Measurements from ENCODE around the gene TRABD.

DNA sequence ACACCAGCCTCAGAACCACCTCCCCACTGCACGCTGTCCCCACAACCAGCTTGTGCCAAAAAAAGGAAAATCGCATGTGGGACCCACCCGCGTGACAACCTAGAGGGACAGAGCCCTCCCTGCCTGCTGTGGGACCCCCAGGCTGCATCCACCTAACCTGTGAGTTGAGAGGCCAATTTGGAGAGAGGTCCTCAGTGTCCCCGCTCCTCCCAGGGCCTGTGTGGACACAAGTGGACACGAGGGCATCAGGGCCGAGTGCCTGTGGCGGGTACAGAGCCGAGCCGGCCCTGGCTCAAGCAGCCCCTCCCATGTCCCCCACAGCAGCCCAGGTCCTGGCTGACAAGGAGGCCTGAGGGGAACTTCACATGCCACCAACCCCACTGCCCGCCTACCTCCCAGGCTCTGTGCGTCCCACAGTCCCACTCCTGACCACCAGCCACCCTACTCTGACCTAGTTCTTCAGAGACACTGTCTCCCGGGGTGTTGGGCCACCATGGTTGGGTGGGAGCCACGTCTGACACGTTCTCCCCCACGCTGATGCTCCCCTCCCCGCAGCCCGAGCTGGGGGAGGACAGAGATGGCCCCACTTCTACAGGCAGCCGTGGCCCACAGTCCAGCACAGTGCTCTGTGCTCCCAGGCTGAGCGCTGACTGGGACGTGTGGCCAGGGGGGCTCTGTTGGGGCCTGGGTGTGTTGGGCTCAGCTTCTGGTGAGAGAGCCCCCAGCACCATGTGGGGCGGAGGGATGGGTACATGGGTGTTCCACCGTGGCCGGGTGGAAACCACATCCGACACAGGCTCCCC lies 34.3 kb downstream of the TRABD start:
- TF ChIP-seq, protein P1, sequence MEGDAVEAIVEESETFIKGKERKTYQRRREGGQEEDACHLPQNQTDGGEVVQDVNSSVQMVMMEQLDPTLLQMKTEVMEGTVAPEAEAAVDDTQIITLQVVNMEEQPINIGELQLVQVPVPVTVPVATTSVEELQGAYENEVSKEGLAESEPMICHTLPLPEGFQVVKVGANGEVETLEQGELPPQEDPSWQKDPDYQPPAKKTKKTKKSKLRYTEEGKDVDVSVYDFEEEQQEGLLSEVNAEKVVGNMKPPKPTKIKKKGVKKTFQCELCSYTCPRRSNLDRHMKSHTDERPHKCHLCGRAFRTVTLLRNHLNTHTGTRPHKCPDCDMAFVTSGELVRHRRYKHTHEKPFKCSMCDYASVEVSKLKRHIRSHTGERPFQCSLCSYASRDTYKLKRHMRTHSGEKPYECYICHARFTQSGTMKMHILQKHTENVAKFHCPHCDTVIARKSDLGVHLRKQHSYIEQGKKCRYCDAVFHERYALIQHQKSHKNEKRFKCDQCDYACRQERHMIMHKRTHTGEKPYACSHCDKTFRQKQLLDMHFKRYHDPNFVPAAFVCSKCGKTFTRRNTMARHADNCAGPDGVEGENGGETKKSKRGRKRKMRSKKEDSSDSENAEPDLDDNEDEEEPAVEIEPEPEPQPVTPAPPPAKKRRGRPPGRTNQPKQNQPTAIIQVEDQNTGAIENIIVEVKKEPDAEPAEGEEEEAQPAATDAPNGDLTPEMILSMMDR (IDR thresholded peaks at IDR 0.05), result no peak
- no peak for TF ChIP-seq POLR2AphosphoS5 (IDR thresholded peaks at IDR 0.05)
- no peak for TF ChIP-seq EP300 (IDR thresholded peaks at IDR 0.05)

Data from esophagus muscularis mucosa (tissue), 4 donors.